Measurements from ENCODE around the gene TFIP11.
A peak's percentile ranks its signal among the peaks of the same experiment; 100 is the strongest.

The TFIP11 gene

GRCh38 chr22:26502688-26503561 is 9.3 kb downstream of the TFIP11 start:
- peak; percentile 44 for DNase-seq

DNA sequence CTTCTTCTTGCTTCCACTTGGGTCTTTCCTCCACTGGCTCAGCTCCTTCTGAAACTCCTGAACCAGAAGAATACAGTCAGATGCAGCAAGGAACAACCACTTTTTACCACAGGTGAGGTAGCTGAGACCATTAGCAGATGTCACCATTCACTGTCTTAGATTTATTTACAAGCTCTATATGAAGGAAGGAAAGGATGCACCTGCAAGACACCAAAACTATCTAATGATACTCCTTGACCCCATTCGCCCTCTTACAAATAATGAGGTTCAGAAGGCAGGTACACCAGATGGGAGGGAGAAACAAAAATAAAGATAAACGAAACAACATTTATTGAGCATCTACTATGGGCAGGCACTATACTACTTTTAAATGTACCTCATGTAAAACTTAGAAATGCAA is 10.3 kb downstream of the TFIP11 start:
- no peak for DNase-seq

DNA sequence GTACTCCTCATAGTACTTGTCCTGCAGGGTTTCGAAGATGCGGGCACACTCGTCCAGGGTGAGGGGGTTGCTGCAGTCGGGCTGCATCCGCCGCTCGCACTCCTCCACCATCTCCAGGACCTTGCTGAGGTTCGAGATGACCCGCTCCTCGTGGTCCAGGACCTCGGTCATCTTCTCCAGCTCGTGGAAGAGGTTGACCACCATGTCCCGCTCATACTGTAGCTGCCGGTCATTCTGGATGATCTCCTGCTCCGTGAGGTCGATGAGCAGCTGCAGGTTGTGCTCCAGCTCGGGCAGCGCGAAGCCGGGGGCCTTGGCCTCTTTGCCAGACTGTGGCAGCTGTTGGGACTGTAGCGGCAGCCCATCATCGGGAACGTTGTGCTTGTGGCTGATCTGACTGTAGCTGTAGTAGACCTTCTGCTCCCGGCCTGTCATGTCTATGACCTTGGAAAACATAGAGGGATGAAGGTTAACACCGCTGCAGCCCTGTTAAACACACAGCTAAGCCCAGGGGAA is 13.0 kb downstream of the TFIP11 start:
- no peak for DNase-seq

GRCh38 chr22:26496456-26496855 is 15.8 kb downstream of the TFIP11 start:
- no peak for DNase-seq

DNA sequence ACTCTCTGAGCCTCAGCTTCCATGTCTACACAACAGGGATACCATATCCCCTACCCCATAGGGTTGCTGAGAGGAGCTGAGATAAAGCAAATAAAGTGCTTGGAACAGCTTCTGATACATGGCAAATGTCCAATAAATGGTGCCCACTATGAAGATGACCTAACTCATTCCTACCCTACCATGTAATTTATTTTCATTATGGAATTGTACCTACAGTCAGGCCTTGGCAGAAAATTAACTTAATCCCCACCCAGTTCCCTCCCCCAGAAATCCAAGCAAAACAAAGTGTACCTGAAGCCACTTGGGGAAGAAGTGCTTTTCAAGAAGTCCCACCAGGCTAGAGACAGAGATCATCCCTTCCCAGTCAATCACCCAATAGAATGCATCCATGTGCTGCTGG is 17.8 kb downstream of the TFIP11 start:
- DNase-seq = no peak

GRCh38 chr22:26492220-26492619 is 20.1 kb downstream of the TFIP11 start:
- no peak for DNase-seq

- DNase-seq = no peak
Observed at GRCh38 chr22:26489447-26490036, 22.7 kb downstream of the TFIP11 start.

DNA sequence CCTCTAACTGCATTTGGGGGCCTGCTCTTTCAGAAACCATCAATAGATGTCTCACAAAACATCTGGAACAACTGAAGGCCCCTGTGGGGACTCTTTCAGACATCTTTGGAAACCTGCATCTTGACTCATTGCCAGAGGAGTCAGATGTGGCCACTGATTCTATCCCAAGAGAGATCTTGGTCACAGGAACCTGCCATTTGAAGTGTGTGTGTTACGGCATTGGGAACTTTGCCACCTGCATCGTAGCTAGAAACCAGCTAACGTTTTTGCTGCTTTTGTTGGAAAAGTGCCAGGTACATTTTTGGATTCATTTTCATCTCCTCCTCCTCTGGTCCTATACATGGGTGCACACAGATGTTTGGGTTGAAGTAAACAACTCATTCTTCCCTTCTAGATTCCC is 24.3 kb downstream of the TFIP11 start:
- DNase-seq = no peak

GRCh38 chr22:26486394-26486793 is 25.9 kb downstream of the TFIP11 start:
- no peak for DNase-seq

GRCh38 chr22:26485806-26486390 is 26.4 kb downstream of the TFIP11 start:
- DNase-seq = no peak

DNA sequence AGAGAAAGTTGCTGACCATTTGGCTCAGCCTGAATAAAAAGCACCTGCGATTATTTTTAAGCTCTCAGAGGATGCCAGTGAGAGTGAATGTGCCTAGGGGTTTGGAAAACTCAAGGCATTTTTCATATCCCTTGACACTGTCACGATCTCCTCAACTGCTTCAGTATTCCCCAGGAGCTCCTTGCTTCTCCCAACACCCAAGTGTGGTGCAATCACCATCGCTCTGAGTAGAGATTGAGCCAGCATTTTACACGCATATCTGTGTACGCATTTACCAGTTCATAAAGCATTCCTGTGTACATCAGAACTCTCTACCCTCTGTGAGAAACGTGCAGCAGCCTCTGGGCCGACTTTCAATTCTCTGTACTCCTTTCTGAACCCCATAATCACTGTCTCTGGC is 27.3 kb downstream of the TFIP11 start:
- no peak for DNase-seq

- DNase-seq = peak; percentile 17
Observed at GRCh38 chr22:26484360-26484706, 27.9 kb downstream of the TFIP11 start.

DNA sequence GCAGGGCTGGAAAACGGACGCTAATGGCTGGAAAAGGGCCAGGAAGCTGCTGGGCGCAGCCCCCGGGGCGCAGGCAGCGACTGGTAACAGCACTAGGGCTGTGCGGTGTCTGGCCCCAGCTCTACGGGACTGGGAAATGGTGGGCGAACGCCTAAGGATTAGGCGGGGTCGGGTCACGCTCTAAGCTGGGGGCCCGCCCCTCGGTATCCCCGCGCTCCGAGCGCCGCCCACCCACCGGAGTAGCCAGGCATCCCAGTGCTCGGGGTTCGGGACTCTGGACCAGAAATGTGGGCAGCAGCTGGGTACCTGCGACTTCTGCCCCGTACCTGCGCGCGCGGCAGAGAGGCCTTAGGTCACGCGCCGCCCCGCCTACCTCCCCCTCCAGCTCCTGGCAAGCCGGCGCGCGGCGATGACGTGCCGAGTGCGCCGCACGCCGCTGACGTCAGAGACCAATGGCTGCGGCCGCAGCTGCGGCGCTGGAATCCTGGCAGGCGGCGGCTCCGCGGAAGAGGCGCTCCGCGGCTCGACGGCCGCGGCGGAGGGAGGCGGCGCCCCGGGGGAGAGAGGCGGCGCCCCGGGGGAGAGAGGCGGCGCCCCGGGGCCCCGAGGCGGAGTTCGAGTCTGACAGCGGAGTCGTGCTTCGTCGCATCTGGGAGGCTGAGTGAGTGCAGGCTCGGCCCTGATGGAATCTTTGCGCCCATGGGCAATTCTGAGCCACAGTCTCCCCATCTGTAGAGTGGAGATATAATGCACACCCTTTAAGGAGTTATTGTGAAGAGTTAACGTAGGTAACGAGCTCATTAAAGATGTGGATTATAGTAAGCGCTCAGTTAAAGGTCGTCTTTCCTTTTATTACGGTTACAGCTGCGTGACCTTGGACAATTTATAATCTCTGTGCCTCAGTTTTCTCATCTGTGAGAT is 28.6 kb downstream of the TFIP11 start, which contains the start of the genes HPS4 and SRRD:
Gene HPS4 (minus strand): TSS at position 345 of the 921 bp plus-strand sequence. CDS start 2,021 bp downstream, outside the sequence.
Gene SRRD (plus strand): TSS at position 439 of the 921 bp plus-strand sequence. CDS start 14 bp downstream, at position 453.
- peak; percentile 90 for DNase-seq

DNA sequence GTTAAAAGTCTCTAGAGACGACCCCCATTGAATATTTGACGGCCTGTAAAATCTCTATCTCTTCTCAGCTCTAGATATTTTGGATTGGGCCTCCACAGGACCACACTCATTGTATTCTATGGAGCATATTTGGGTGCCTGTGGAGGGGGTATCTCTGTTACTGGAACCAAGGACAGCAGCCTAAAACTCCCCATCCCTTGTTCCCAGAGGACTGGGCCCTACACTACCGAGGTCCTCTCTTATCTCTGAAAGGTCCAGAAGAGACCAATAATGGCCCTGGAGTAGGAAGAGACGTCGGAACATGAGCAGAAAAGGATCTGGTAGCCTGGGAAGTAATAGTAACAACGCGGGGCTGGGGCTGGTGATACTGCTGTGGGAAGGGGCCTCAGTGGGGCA is 29.2 kb downstream of the TFIP11 start:
- no peak for DNase-seq

GRCh38 chr22:26482161-26482560 is 30.1 kb downstream of the TFIP11 start:
- no peak for DNase-seq

DNA sequence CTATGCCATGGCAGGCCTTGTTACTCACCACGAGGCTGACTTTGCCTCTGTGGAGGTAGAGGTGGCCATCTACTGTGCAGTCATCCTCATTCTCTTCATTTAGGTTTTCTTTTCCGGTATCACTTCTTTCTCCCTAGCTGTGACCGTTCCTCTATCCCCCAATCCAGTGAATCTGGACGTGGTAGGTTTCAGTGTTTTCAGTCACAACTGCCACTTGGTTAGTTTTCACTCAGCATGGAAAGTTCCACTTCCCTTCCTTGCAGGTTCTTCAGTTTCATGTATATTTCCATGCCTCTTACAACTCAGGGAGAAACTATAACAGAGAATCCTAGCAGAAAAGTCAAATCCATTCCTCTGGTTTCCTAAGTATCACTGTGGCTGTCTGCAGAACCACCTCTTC is 30.6 kb downstream of the TFIP11 start:
- DNase-seq = no peak

GRCh38 chr22:26481112-26481693 is 31.1 kb downstream of the TFIP11 start:
- no peak for DNase-seq

- DNase-seq = no peak
Observed at GRCh38 chr22:26480611-26480932, 31.7 kb downstream of the TFIP11 start.

- DNase-seq = no peak
Observed at GRCh38 chr22:26479792-26480610, 32.3 kb downstream of the TFIP11 start.

DNA sequence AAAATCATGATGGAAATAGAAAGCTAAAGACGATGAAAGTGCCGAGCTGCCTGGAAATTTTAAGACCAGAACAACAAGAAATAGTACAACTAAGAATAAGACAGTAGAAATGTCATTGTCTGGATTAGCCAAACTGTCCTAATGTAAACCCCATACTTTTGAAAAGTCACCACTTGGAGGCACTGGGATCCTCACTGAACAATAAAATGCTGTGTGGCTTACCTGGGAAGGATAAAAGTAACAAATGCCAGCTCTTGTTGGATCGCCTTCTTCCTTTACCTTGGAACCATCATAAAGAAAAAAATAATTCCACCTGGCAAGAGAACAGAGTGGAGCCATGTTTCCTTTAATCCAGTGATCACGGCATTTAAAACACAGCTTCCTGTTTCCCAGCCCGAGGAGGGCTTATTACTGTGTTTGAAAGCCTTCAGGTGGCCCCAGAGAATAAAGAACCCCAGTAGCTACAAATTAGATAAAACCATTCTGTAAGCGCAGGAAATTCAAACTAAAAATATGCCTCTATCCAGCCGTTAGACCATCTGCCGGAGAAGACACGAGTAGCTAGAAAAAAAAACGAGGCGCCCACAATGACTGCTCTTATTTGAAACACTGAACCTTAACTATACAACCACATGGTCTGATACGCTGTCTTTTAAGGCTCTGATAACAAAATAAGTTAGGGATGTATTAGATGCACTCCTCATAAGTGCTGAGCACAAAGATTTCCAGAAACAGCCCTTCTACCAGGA is 33.1 kb downstream of the TFIP11 start:
- no peak for DNase-seq

DNA sequence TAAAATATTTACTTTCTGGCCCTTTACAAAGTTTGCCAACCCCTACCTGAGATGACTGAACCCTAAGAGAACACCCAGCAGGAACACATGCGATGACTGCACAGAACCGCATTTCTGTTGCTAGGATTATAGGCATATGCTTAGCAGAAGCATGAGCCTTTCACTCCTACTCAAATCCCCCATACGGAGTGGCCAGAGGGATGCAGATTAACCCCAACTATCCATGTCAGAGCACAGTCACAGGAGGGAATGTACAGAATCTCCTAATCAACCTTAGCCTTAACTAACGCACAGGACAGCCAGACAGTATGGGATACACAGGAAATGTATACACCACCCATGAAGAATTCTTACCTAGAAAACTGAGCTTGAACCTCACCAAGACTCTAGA is 34.9 kb downstream of the TFIP11 start:
- no peak for DNase-seq
